ENCODE measurements around the gene MMS19. TPM values are rescaled to one million over a fixed set of nuclear protein-coding genes. Genes with fewer than 3 reads are reported as not detected.

Gene MMS19
- total RNA-seq, 1 experiment from 2014 or later = 40.6 TPM

DNA sequence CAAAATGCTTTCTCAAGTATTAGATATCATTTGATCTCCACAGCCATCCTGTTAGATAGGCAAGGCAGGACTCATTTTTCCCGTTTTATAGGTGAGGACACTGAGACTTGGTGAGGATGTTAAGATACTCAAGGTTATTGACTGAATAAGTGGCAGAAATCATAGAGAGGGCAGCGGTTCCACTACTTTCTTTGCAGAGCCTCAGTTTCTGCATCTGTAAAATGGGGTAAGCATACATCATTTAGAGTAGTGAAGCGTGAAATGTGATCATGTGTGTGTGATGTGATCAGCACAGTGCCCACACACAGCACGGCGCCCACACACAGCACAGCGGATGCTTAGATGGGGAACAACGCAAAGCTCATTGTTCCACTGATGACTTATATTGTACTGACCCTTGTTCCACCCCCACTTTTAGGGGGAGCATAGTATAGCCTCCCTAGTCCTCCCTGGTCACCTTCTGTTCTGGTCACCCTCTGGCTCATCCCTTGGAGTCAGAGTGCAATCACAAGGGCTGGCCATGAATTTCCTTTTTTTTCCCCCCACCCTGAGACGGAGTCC is 11.0 kb upstream of the MMS19 start:
- in situ Hi-C loops (cut with HindIII; ENCODE audit: low pct_unique_long_range_greater_than_20kb, low sequenced_read_pairs) = no loop called here
- no peak for DNase-seq (ENCODE audit: low read depth)

DNA sequence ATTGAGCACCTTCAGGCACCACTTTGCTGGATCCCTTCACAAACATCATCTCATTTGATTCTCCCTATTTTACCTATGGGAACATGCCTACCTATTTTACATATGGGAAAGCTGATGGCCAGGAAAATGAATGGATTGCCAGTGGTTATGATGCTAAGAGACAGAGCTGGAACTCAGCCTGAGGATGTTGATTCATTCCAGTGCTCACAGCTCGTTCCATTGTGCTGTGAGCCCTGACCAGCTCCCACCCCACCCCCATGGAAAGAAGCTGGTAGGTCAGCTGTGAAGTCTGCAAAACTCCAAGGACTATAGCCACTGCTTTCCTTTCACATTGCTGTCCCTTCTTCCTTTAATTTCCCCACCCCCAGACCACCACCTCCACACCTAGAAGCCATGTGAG is 10.1 kb upstream of the MMS19 start:
- DNase-seq (ENCODE audit: low read depth) = no peak
- in situ Hi-C loops (cut with HindIII; ENCODE audit: low pct_unique_long_range_greater_than_20kb, low sequenced_read_pairs) = no loop called here

GRCh38 chr10:97506199-97506991 is 8.2 kb upstream of the MMS19 start:
- in situ Hi-C loops (cut with HindIII; ENCODE audit: low pct_unique_long_range_greater_than_20kb, low sequenced_read_pairs) = no loop called here
- DNase-seq (ENCODE audit: low read depth) = no peak

- in situ Hi-C loops (cut with HindIII; ENCODE audit: low pct_unique_long_range_greater_than_20kb, low sequenced_read_pairs) = no loop called here
- DNase-seq (ENCODE audit: low read depth) = no peak
These were observed 6.9 kb upstream of the MMS19 start for GRCh38 chr10:97505152-97505551.

GRCh38 chr10:97503406-97503805 is 5.2 kb upstream of the MMS19 start:
- in situ Hi-C loops (cut with HindIII; ENCODE audit: low pct_unique_long_range_greater_than_20kb, low sequenced_read_pairs) = no loop called here
- no peak for DNase-seq (ENCODE audit: low read depth)

DNA sequence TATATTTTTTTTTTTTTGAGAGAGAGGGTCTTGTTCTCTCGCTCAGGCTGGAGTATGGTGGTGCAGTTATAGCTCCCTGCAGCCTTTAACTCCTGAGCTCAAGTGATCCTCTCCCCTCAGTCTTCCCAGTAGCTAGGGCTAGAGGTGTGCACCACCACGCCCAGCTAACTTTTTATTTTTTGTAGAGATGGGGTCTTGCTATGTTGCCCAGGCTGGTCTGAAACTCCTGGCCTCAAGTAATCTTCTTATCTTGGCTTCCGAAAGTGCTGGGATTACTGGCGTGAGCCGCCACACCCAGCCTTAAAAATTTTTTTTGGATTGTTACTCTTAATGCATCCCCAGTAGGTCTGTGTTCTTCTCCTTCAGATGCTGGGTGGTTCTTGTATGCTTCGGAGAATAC is 4.7 kb upstream of the MMS19 start:
- in situ Hi-C loops (cut with HindIII; ENCODE audit: low pct_unique_long_range_greater_than_20kb, low sequenced_read_pairs) = no loop called here
- no peak for DNase-seq (ENCODE audit: low read depth)

- in situ Hi-C loops (cut with HindIII; ENCODE audit: low pct_unique_long_range_greater_than_20kb, low sequenced_read_pairs) = no loop called here
- DNase-seq (ENCODE audit: low read depth) = no peak
These were observed 2.0 kb upstream of the MMS19 start for GRCh38 chr10:97500297-97500575.

- no peak for DNase-seq (ENCODE audit: low read depth)
- in situ Hi-C loops (cut with HindIII; ENCODE audit: low pct_unique_long_range_greater_than_20kb, low sequenced_read_pairs) = no loop called here
These were observed 1.5 kb upstream of the MMS19 start for GRCh38 chr10:97499561-97500296.

DNA sequence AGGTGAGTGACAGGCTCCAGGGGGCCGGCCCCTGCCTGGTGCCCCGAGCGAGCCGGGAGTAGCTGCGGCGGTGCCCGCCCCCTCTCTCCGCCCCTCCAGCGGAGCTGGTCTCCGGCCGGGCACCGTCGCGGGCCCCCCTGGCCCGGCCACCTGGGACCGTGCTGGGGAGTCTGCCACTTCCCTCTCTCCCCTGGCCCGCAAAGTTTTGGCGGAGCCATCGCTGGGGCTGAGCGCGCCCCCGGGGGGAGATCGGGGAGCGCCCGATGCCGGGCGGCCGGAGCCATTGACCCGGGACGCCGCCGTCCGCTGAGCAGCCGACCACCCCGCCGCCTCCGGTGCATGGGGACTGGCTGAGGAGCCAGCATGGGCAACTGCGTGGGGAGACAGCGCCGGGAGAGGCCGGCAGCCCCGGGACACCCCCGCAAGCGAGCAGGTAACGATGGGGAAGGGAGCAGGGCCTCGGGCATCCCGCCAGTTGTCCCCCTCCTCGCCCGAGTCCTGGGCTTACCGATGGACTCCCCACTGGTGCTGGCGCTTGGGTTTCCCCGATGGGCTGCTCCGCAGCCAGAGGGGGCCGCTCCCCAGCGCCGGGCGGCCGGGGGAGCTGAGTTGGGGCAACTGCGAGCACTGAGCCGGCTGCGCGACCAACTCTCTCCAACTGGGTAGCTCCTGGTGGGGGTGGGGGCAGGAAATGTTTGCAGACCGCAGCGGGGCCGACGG is 779 bp upstream of the MMS19 start, which contains the start of gene UBTD1:
UBTD1 (plus strand) TSS at position 84 of the 720 bp plus-strand sequence; CDS start at position 364, 280 bp downstream.
- in situ Hi-C loops (cut with HindIII; ENCODE audit: low pct_unique_long_range_greater_than_20kb, low sequenced_read_pairs) = no loop called here
- DNase-seq (ENCODE audit: low read depth) = peak; percentile 25

DNA sequence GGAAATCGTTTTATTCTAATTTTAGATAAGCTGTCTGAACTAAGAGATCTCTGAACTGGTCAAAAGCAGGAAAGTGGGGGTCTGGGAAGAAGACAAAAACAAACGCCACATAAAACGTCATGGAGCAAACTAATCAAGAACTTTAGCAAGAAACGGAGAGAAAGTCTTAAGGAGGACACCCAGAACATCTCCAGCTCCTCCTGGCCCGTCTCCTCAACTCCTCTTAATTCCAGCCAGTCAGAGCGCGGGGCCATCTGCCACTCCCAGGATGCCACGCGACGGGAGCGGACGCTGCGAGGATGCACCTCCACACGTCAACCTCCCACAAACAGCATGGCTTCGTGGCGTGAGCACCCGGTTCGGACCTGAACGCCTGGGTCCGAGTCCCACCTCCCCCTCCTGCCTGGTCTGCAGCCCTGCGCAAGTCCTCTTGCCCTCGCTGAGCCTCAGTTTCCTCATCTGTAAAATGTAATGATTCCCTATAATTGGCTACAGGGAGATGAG is 598 bp downstream of the MMS19 start:
- DNase-seq (ENCODE audit: low read depth) = peak; percentile 70
- in situ Hi-C loops (cut with HindIII; ENCODE audit: low pct_unique_long_range_greater_than_20kb, low sequenced_read_pairs) = no loop called here

GRCh38 chr10:97494863-97495506 is 3.2 kb downstream of the MMS19 start:
- DNase-seq (ENCODE audit: low read depth) = no peak
- in situ Hi-C loops (cut with HindIII; ENCODE audit: low pct_unique_long_range_greater_than_20kb, low sequenced_read_pairs) = no loop called here

DNA sequence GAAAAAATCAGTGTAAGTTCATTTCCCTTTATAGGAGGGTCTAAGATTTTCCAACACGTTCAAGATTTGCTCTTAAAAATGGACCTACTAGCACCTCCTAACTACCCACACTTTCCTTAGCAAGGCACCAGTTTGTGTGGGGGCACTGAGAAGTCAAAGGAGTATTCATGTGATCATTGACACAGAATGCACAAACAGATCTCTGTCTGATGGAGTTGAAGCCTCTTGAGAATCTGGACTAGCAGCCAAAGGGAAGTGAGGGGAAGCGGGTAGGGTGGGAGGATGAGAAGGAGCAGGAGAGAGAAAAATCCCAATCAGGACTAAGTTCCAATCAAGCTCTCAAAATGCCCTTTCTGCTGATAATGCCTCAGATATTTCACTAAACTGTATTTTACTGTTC is 4.1 kb downstream of the MMS19 start:
- in situ Hi-C loops (cut with HindIII; ENCODE audit: low pct_unique_long_range_greater_than_20kb, low sequenced_read_pairs) = no loop called here
- DNase-seq (ENCODE audit: low read depth) = no peak

- in situ Hi-C loops (cut with HindIII; ENCODE audit: low pct_unique_long_range_greater_than_20kb, low sequenced_read_pairs) = no loop called here
- DNase-seq (ENCODE audit: low read depth) = no peak
These were observed 7.6 kb downstream of the MMS19 start for GRCh38 chr10:97490592-97490991.

DNA sequence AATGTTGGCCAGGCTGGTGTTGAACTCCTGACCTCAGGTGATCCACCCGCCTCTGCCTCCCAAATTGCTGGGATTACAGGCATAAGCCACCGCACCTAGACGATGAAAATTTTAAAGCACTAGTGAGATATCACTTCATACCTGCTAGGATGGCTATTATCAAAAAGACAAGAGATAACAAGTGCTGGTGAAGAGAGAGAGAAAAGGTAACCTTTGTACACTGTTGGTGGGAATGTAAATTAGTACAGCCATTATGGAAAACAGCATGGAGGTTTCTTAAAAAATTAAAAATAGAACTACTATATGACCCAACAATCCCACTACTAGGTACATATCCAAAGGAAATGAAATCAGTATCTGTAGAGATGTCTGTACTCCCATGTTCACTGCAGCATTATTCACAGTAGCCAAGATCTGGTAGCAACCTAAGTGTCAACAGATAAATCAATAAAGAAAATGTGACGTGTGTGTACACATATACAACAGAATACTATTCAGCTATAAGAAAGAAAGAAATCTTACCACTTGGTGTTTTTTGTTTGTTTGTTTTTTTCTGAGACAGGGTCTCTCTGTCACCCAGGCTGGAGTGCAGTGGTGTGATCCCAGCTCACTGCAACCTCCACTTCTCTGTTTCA is 12.5 kb downstream of the MMS19 start:
- in situ Hi-C loops (cut with HindIII; ENCODE audit: low pct_unique_long_range_greater_than_20kb, low sequenced_read_pairs) = no loop called here
- no peak for DNase-seq (ENCODE audit: low read depth)

- in situ Hi-C loops (cut with HindIII; ENCODE audit: low pct_unique_long_range_greater_than_20kb, low sequenced_read_pairs) = no loop called here
- DNase-seq (ENCODE audit: low read depth) = no peak
These were observed 14.3 kb downstream of the MMS19 start for GRCh38 chr10:97483921-97484320.

GRCh38 chr10:97483506-97483905 is 14.7 kb downstream of the MMS19 start:
- in situ Hi-C loops (cut with HindIII; ENCODE audit: low pct_unique_long_range_greater_than_20kb, low sequenced_read_pairs) = no loop called here
- DNase-seq (ENCODE audit: low read depth) = no peak

DNA sequence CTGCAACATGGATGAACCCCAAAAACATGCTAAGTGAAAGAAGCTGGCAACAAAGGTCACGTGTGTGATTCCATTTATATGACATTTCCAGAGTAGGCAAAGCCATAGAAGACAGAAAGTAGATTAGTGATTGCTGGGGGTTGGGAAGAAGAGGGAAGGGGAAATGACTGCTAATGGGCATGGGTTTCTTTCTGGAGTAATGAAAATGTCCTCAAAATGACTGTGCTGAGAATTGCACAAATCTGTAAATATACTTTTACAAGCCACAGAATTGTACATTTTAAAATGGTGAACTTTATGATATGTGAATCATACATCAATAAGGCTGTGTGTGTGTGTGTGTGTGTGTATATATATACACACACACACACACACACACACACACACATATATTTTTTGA is 15.8 kb downstream of the MMS19 start:
- no peak for DNase-seq (ENCODE audit: low read depth)
- in situ Hi-C loops (cut with HindIII; ENCODE audit: low pct_unique_long_range_greater_than_20kb, low sequenced_read_pairs) = no loop called here

DNA sequence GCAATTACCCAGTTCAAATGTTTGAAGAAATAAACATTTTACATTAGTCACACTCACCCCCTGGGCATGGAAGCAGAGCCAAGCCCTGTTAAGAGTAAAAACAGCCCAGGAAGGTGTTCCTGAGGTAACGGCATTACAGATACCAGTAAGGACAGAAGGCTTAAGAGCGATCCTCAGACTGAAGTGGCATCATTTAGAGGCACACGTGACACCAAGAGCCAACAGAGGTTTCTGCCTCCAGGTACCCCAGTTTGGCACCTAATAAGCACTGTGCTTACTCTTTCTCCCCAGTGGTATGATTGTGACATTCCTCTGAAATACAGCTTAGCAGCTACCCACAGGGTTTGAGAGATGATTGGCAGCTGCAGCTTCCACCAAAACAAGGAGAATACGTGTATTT is 17.2 kb downstream of the MMS19 start:
- no peak for DNase-seq (ENCODE audit: low read depth)
- in situ Hi-C loops (cut with HindIII; ENCODE audit: low pct_unique_long_range_greater_than_20kb, low sequenced_read_pairs) = no loop called here
